ENCODE data around the gene SLC22A14. TPM values are rescaled to one million over a fixed set of nuclear protein-coding genes. Genes with fewer than 3 reads are reported as not detected.

Gene SLC22A14
- total and polyA plus RNA-seq, 12 donors = 0.06 to 0.37 (median 0.23) TPM; not detected in 8

DNA sequence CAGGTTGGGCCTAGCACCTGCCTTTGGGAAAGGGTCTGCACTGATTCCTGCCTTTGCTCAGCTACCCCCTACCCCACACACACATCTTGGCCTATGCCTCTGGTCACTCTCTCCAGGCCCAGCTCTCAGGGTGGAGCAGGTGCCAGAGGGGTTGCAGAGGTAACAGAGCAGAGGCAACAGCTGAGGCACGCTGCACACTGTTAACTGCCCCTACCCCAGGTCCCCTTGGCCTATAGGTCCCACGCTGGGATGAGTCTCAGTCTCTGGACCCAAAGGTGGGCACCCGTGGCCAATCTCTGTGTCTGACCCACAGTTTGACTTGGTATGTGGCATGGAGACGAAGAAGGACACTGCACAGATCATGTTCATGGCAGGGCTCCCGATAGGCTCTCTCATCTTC lies 24.8 kb downstream of the SLC22A14 start:
- Histone ChIP-seq H3K9me3 (no peaks in the 10 kb centered on the region), H3K4me1 (peaks cover 0 to 10% (median 0%) of the 10 kb centered on the region in 9 donors), H3K36me3 (no peaks in the 10 kb centered on the region), H3K27me3 (peaks cover 0 to 5% (median 0%) of the 10 kb centered on the region in 7 donors), H3K27ac (no peak overlapping the region), H3K4me3 (no peak overlapping the region)
- 83 to 91% methylated on average over 5 of the region's 5 CpGs for WGBS, 2 donors
- no peak for ATAC-seq
- DNase-seq = no peak
- intact Hi-C loops (cut with DNase I) = no loop called here
- TF ChIP-seq, protein P1, sequence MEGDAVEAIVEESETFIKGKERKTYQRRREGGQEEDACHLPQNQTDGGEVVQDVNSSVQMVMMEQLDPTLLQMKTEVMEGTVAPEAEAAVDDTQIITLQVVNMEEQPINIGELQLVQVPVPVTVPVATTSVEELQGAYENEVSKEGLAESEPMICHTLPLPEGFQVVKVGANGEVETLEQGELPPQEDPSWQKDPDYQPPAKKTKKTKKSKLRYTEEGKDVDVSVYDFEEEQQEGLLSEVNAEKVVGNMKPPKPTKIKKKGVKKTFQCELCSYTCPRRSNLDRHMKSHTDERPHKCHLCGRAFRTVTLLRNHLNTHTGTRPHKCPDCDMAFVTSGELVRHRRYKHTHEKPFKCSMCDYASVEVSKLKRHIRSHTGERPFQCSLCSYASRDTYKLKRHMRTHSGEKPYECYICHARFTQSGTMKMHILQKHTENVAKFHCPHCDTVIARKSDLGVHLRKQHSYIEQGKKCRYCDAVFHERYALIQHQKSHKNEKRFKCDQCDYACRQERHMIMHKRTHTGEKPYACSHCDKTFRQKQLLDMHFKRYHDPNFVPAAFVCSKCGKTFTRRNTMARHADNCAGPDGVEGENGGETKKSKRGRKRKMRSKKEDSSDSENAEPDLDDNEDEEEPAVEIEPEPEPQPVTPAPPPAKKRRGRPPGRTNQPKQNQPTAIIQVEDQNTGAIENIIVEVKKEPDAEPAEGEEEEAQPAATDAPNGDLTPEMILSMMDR (IDR thresholded peaks at IDR 0.05) = no peak

GRCh38 chr3:38307599-38307998 lies 25.5 kb downstream of the SLC22A14 start:
- TF ChIP-seq, protein P1 (IDR thresholded peaks at IDR 0.05) = no peak
- no peaks in the 10 kb centered on the region for H3K36me3 ChIP-seq
- H3K27ac ChIP-seq = no peak overlapping the region
- 90 to 91% methylated on average over 12 of the region's 12 CpGs for WGBS, 2 donors
- ATAC-seq (no peak), DNase-seq (no peak)
- peaks cover 0 to 5% (median 0%) of the 10 kb centered on the region in 7 donors for H3K27me3 ChIP-seq
- no peaks in the 10 kb centered on the region for H3K9me3 ChIP-seq
- H3K4me1 ChIP-seq = peaks cover 0 to 10% (median 0%) of the 10 kb centered on the region in 9 donors
- intact Hi-C loops (cut with DNase I) = no loop called here
- H3K4me3 ChIP-seq = no peak overlapping the region

- no peak overlapping the region for H3K27ac ChIP-seq
- intact Hi-C loops (cut with DNase I) = no loop called here
- TF ChIP-seq, protein P1 (IDR thresholded peaks at IDR 0.05) = no peak
- DNase-seq (no peak), ATAC-seq (no peak)
- no peaks in the 10 kb centered on the region for H3K9me3 ChIP-seq
- no peak overlapping the region for H3K4me3 ChIP-seq
- WGBS, 2 donors = 83 to 88% methylated on average over 9 of the region's 9 CpGs
- peaks cover 0 to 5% (median 0%) of the 10 kb centered on the region in 7 donors for H3K27me3 ChIP-seq
- no peaks in the 10 kb centered on the region for H3K36me3 ChIP-seq
- peaks cover 0 to 10% (median 0%) of the 10 kb centered on the region in 9 donors for H3K4me1 ChIP-seq
Measured at GRCh38 chr3:38308456-38308855, 26.4 kb downstream of the SLC22A14 start.

DNA sequence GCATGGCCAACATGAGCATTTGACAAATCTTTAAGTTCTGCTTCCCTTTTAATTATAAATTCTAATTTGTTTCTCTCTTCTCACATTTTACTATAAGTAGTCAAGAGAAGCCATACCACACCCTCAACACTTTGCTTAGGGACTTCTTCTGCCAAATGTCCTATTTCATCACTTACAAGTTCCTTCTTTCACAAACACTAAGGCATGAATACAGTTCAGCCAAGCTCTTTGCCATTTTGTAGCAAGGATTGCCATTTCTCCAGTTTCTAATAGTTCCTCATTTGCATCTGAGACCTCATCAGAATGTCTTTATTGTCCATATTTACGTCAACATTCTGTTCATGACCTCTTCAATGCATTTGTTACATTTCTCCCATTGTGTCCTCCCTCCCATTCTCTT lies 29.4 kb downstream of the SLC22A14 start:
- TF ChIP-seq, protein P1 (IDR thresholded peaks at IDR 0.05) = no peak

More for the DNA sequence above, 29.4 kb downstream of the SLC22A14 start:
- ATAC-seq (no peak), DNase-seq (no peak)
- intact Hi-C loops (cut with DNase I) = no loop called here
- Histone ChIP-seq H3K36me3 (no peaks in the 10 kb centered on the region), H3K4me1 (peaks cover 0 to 10% (median 0%) of the 10 kb centered on the region in 9 donors), H3K27ac (no peak overlapping the region), H3K9me3 (no peaks in the 10 kb centered on the region), H3K27me3 (peaks cover 0 to 4% (median 0%) of the 10 kb centered on the region in 7 donors), H3K4me3 (no peak overlapping the region)
- WGBS, 2 donors = 81 to 94% methylated on average over 1 of the region's 1 CpG

Data from heart right ventricle (tissue), 16 donors.